Measurements from ENCODE around the gene GSTO2.

The GSTO2 gene

DNA sequence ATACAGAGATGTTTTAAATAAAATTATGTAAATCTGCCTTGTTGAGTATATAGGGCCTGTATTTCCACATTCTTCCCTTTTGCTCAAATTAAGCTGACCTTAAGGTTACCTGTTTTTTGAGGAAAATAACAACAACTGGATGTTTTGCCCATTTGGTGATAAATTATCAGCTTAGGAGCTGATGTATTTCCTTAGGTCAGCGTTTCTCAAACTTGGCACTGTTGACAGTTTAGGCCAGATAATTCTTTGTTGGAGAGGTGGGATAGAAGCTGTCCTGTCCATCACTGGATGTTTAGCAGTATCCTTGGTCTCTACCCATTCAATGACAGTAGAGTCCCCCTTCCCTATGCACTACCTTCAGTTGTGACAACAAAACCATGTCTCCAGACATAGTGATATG is 7.2 kb downstream of the GSTO2 start:
- no peak for TF ChIP-seq Cebpa-rat (IDR thresholded peaks at IDR 0.05)
- no peak overlapping the region for H3K9ac ChIP-seq
- no peaks in the 10 kb centered on the region for H3K4me1 ChIP-seq
- H3K27me3 ChIP-seq, result peaks cover 24% of the 10 kb centered on the region
- no peak overlapping the region for H3K4me3 ChIP-seq
- no peaks in the 10 kb centered on the region for H4K20me1 ChIP-seq
- no peak overlapping the region for H3K27ac ChIP-seq
- no peaks in the 10 kb centered on the region for H3K9me3 ChIP-seq
- no peaks in the 10 kb centered on the region for H3K36me3 ChIP-seq
- H3K4me2 ChIP-seq, result no peak overlapping the region

DNA sequence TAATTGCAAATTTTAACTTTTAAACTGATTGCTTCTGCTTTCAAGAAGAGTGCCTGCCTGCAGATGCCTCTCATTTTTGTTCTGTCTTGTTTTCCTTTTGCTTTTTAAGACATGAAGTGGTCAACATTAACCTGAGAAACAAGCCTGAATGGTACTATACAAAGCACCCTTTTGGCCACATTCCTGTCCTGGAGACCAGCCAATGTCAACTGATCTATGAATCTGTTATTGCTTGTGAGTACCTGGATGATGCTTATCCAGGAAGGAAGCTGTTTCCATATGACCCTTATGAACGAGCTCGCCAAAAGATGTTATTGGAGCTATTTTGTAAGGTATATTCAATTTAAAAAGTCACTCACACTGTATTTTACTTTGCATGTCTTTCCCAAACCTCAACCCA is 8.8 kb downstream of the GSTO2 start:
- Histone ChIP-seq H3K27me3 (peaks cover 24% of the 10 kb centered on the region), H3K36me3 (no peaks in the 10 kb centered on the region), H4K20me1 (no peaks in the 10 kb centered on the region), H3K9me3 (no peaks in the 10 kb centered on the region), H3K4me1 (no peaks in the 10 kb centered on the region), H3K9ac (no peak overlapping the region), H3K4me3 (no peak overlapping the region), H3K27ac (no peak overlapping the region), H3K4me2 (no peak overlapping the region)
- TF ChIP-seq Cebpa-rat (IDR thresholded peaks at IDR 0.05), result no peak

DNA sequence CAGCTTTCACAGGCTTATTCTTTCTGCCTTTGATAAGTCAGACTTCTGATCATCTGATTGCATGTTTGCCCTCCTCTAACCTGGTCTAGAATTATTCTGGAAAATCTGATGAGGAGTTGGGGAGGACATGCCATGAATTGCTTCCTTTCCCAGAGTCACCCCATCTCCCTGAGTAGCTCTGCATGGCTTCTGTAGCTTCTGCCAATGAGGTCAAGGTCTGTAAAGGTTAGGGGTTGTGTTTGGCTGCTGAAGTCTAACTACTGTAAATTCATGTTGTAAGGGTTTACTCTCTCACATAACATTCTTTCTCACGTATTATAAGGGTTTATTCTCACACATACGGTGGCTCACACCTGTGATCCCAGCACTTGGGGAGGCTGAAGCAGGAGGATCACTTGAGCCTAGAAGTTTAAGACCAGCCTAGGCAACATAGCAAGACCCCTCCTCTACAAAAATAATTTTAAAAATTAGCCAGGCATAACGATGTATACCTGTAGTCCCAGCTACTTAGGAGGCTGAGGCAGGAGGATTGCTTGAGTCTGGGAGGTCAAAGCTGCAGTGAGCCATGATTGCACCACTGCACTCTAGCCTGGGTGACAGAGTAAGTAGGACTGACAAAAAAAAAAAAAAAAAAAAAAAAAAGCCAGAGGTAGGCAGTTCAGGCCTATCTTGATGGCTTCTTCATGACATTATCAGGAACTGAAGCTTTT is 10.7 kb downstream of the GSTO2 start:
- Histone ChIP-seq H3K27ac (no peak overlapping the region), H3K4me2 (no peak overlapping the region), H3K9ac (no peak overlapping the region), H4K20me1 (no peaks in the 10 kb centered on the region), H3K9me3 (no peaks in the 10 kb centered on the region), H3K27me3 (peaks cover 13% of the 10 kb centered on the region), H3K4me1 (no peaks in the 10 kb centered on the region), H3K4me3 (no peak overlapping the region), H3K36me3 (no peaks in the 10 kb centered on the region)
- no peak for TF ChIP-seq Cebpa-rat (IDR thresholded peaks at IDR 0.05)

DNA sequence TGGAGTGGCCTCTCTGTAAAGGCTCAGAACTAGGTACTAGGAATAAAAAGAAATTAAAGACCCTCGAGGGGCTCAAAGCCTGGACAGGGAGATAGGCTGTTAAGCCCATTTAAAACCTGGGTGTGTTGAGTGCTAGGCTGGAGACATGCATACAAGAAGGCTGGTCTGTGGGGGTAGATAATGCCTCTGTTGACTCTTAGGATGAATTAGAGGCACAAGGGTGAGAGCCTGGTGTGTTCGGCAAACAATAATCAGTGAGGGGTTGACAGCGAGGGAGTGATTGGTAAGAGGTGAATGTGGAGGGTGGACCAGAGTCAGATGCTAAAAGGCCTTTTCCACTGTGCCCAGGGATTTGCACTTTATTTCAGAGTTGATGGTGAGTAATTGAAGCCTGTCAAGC is 12.7 kb downstream of the GSTO2 start:
- Histone ChIP-seq H3K27ac (no peak overlapping the region), H3K4me3 (no peak overlapping the region), H3K9me3 (no peaks in the 10 kb centered on the region), H3K27me3 (no peaks in the 10 kb centered on the region), H3K36me3 (no peaks in the 10 kb centered on the region), H3K9ac (no peak overlapping the region), H3K4me1 (no peaks in the 10 kb centered on the region), H3K4me2 (no peak overlapping the region), H4K20me1 (no peaks in the 10 kb centered on the region)
- TF ChIP-seq Cebpa-rat (IDR thresholded peaks at IDR 0.05), result no peak

DNA sequence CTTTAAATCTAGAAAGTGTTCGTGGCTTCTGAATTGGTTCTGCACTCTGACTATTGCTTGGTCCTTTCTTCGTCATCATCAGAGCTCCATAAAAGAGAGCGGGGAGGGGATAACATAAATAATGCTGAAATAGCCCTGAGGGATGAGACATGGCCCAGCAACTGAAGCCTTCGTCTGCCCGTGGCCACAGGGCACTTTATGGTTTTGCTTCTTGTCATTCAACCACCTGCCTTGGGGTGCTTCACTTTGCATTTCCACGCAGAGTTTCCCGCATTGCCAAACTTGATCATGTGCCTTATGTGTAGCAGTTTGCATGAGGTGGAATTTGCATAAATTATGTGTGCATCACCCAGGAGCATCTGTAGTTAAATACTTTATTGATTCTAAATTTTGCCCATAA is 15.9 kb downstream of the GSTO2 start:
- no peak for TF ChIP-seq Cebpa-rat (IDR thresholded peaks at IDR 0.05)
- Histone ChIP-seq H4K20me1 (no peaks in the 10 kb centered on the region), H3K9me3 (no peaks in the 10 kb centered on the region), H3K4me1 (no peaks in the 10 kb centered on the region), H3K4me2 (no peak overlapping the region), H3K9ac (no peak overlapping the region), H3K27me3 (no peaks in the 10 kb centered on the region), H3K4me3 (no peak overlapping the region), H3K27ac (no peak overlapping the region), H3K36me3 (no peaks in the 10 kb centered on the region)

DNA sequence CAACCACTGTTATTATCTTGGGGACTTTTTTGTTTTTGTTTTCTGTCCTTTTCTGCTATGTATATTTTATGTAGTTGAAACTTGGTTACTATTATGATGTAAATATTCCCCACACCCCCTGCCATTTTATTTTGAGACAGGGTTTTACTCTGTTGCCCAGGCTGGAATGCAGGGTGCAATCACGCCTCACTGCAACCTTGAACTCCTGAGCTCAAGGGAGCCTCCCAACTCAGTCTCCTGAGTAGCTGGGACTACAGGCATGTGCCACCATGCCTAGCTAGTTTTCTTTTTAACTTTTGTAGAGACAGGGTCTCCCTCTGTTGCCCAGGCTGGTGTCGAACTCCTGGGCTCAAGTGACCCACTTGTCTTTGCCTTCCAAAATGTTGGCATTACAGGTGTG is 18.0 kb downstream of the GSTO2 start:
- Histone ChIP-seq H3K9ac (no peak overlapping the region), H3K4me3 (no peak overlapping the region), H3K27me3 (no peaks in the 10 kb centered on the region), H3K27ac (no peak overlapping the region), H3K4me1 (no peaks in the 10 kb centered on the region), H3K4me2 (no peak overlapping the region), H3K9me3 (no peaks in the 10 kb centered on the region), H4K20me1 (no peaks in the 10 kb centered on the region), H3K36me3 (no peaks in the 10 kb centered on the region)
- no peak for TF ChIP-seq Cebpa-rat (IDR thresholded peaks at IDR 0.05)

DNA sequence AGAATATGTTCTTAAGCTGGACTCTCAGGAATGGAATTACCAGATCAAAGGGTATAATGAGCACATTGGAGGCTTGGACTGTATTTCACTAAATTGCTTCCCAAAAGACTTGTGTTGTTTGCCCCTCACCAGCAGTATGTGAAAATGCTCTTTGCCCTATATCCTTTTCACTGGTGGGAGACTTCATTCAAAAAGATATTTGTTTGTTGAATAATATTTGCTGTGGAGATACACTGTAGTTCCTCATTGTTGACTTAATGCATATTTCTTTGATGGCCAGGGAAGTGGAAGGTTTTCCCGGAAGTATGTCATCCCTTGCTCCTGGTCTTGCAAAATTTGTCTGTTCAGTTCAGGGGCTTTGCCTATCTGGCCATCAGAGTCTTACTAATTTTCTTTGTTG is 19.4 kb downstream of the GSTO2 start:
- Histone ChIP-seq H3K36me3 (no peaks in the 10 kb centered on the region), H4K20me1 (no peaks in the 10 kb centered on the region), H3K27me3 (no peaks in the 10 kb centered on the region), H3K27ac (no peak overlapping the region), H3K4me3 (no peak overlapping the region), H3K4me2 (no peak overlapping the region), H3K9ac (no peak overlapping the region), H3K4me1 (peaks cover 5% of the 10 kb centered on the region; the same call in 1 of the 2 replicates), H3K9me3 (no peaks in the 10 kb centered on the region)
- TF ChIP-seq Cebpa-rat (IDR thresholded peaks at IDR 0.05), result no peak

DNA sequence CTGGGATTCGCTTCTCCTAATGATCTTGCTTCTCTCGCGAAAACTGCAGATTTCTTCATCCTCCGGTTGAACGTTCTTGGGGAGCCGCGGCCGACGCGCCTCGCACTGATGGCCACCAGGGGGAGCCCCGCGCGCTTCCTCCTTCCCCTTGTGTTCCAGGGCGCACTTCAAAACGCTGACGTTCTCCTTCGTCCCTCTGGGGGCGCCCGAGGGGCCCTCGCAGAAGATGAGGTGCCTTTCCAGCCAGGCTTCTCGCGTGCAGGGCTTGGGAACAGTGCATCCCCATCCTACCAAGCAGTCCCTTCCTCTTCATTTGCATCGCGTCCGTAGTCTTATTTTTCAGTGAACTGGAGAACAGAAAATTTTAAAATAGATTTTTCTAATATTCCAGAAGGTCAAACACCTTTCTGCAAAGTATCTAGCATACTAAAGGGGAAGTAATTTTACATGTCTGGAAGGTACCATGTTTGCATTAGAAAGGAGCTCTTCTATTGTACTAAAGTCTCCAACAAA is 22.5 kb downstream of the GSTO2 start:
- Histone ChIP-seq H4K20me1 (no peaks in the 10 kb centered on the region), H3K9ac (no peak overlapping the region), H3K27ac (no peak overlapping the region), H3K36me3 (no peaks in the 10 kb centered on the region), H3K4me3 (no peak overlapping the region), H3K9me3 (no peaks in the 10 kb centered on the region), H3K27me3 (no peaks in the 10 kb centered on the region), H3K4me1 (peaks cover 7% of the 10 kb centered on the region; the same call in 1 of the 2 replicates), H3K4me2 (peak overlapping the region; percentile 23; the same call in 1 of the 2 replicates)
- TF ChIP-seq Cebpa-rat (IDR thresholded peaks at IDR 0.05), result no peak

DNA sequence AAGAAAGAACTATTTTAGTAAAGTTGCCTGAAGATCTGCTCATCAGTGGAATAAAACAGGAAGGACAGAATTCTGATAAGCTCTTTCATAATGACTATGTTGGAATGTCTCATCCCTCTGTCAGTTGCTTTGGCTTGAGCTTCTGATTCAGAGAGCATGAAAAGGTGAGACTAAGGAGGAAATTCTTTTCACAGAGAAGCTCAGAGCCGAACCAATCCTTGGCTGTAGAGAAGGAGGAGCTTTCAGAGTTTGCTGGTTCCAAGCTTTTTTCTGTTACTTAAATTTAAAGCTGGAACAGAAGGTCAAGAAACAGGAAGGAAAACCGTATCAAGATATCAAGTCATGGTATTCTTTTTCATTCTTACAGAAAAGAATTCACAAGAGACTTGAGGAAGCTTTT is 24.0 kb downstream of the GSTO2 start:
- Histone ChIP-seq H3K36me3 (no peaks in the 10 kb centered on the region), H3K4me2 (peak overlapping the region; percentile 7; the same call in 1 of the 2 replicates), H3K4me3 (no peak overlapping the region), H4K20me1 (no peaks in the 10 kb centered on the region), H3K9ac (no peak overlapping the region), H3K4me1 (peaks cover 7% of the 10 kb centered on the region; the same call in 1 of the 2 replicates), H3K27ac (no peak overlapping the region), H3K9me3 (no peaks in the 10 kb centered on the region), H3K27me3 (no peaks in the 10 kb centered on the region)
- no peak for TF ChIP-seq Cebpa-rat (IDR thresholded peaks at IDR 0.05)

DNA sequence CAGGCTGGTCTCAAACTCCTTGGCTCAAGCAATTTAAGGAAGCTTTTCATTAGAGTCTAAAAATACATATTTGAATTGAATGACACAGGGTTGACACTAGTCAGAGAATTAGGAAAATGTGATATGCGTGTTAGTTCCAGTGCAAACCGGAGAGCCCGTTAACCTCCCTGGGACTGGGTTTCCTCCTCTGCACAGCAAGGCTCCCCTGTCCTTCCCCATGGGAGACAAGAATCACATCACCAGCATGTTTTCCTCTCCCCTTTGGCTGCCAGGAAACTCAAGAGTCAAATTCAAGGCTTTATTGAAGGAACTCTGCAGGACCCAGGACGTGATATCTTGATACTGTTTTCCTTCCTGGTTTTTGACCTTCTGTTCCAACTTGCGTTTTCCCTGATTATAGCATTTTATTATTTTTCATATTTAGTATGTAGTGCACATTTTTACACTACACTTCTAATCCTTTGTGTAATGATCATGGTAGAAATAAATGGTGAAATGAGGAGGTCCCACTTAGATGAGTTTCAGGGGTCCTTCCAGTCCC is 24.9 kb downstream of the GSTO2 start:
- H3K4me1 ChIP-seq, result peaks cover 7% of the 10 kb centered on the region; the same call in 1 of the 2 replicates
- H3K27me3 ChIP-seq, result no peaks in the 10 kb centered on the region
- no peaks in the 10 kb centered on the region for H4K20me1 ChIP-seq
- no peaks in the 10 kb centered on the region for H3K36me3 ChIP-seq
- H3K9ac ChIP-seq, result no peak overlapping the region
- no peak overlapping the region for H3K4me3 ChIP-seq
- H3K27ac ChIP-seq, result no peak overlapping the region
- no peak overlapping the region for H3K4me2 ChIP-seq
- no peak for TF ChIP-seq Cebpa-rat (IDR thresholded peaks at IDR 0.05)
- H3K9me3 ChIP-seq, result no peaks in the 10 kb centered on the region
